HG02642 (cell line): ENCODE measurements around the gene ZNF366.
"Not testable (repeated sequence)": the region's sequence is repeated elsewhere in the genome, so short reads cannot be mapped to it uniquely, and the experiment has no call there.

Source experiments
- ATAC-seq: cut with Tn5 transposase; IDR thresholded peaks from one replicate; pipeline ENCODE4 v1.9.1; 2021; ENCODE audit warnings: mild to moderate bottlenecking; ENCODE audit not compliant: unreplicated experiment, poor library complexity

ZNF366 gene

GRCh38 chr5:72415616-72416325, 91.4 kb downstream of the ZNF366 start:
- no peak for ATAC-seq

GRCh38 chr5:72412283-72413055, 94.7 kb downstream of the ZNF366 start:
- no peak for ATAC-seq

- ATAC-seq = no peak
These were observed 96.4 kb downstream of the ZNF366 start for GRCh38 chr5:72410688-72411295.

- ATAC-seq = no peak
These were observed 98.6 kb downstream of the ZNF366 start for GRCh38 chr5:72408603-72409002.

GRCh38 chr5:72408127-72408526, 99.1 kb downstream of the ZNF366 start:
- ATAC-seq = no peak

GRCh38 chr5:72407541-72407940, 99.7 kb downstream of the ZNF366 start:
- ATAC-seq = no peak

GRCh38 chr5:72407078-72407477, 100.1 kb downstream of the ZNF366 start:
- no peak for ATAC-seq

- not testable (repeated sequence) for ATAC-seq
These were observed 102.4 kb downstream of the ZNF366 start for GRCh38 chr5:72404771-72405170.

GRCh38 chr5:72402959-72403628, 104.1 kb downstream of the ZNF366 start:
- ATAC-seq = no peak

- no peak for ATAC-seq
These were observed 104.8 kb downstream of the ZNF366 start for GRCh38 chr5:72402381-72402890.

GRCh38 chr5:72400950-72401349, 106.3 kb downstream of the ZNF366 start:
- no peak for ATAC-seq

- no peak for ATAC-seq
These were observed 109.4 kb downstream of the ZNF366 start for GRCh38 chr5:72397836-72398235.

- no peak for ATAC-seq
These were observed 112.5 kb downstream of the ZNF366 start for GRCh38 chr5:72394688-72395087.

GRCh38 chr5:72393052-72393451, 114.2 kb downstream of the ZNF366 start:
- ATAC-seq = no peak
